K562 (cell line): ENCODE results near the gene HYAL3. TPM values are rescaled to one million over a fixed set of nuclear protein-coding genes. Genes with fewer than 3 reads are reported as not detected.

Source experiments
- ATAC-seq: fragments of 200-7000 bp; cut with Tn5 transposase; 3 replicates; pipeline ENCODE4 v1.9.1; 2020; ENCODE audit warnings: moderate library complexity
- BruUV-seq: library from RNA; stranded (reverse); fragments of 400-500 nt; replicated peaks from 2 replicates; lab custom pipeline; 2021; lab: Mats Ljungman, UMichigan
- CTCF ChIA-PET: fragments of 300-600 bp; formaldehyde crosslinking; extraction: SDS; loops from one replicate; lab custom pipeline; 2021; ENCODE audit warnings: low intra/inter-chr PET ratio; lab: Yijun Ruan, JAX
- POLR2A ChIA-PET: fragments of 300-600, 350-650 bp; sonication (Branson Sonifier 250); formaldehyde crosslinking; extraction: SDS; loops from one replicate; lab custom pipeline; 2021; ENCODE audit warnings: antibody characterized with exemption, inconsistent platforms; lab: Yijun Ruan, JAX
- DNase-seq, 4 experiments: peaks; one replicate each; pipeline versions ENCODE4 v3.0.0 to v3.0.0-alpha.2; 2011 to 2018; ENCODE audit warnings: low spot score in 3 of 4, mixed read lengths in 3 of 4; ENCODE audit errors: extremely low read depth in 1 of 4
- FAIRE-seq: peaks from 2 replicates; lab custom pipeline; 2011; peaks lifted over from hg19 to GRCh38; lab: Jason Lieb, UNC
- H2AFZ ChIP-seq: 2 replicates; pipeline ENCODE4 v1.6.0; 2011; ENCODE audit warnings: low read depth, low read length, control low read depth, inconsistent platforms
- H3K27ac ChIP-seq: fragments of 200-600 bp; 3 replicates; pipeline ENCODE4 v1.8.0; 2011; ENCODE audit warnings: low read depth, mild to moderate bottlenecking, control low read depth, inconsistent platforms, low read length, moderate library complexity, mixed read lengths; ENCODE audit errors: extremely low read depth
- H3K27me3 ChIP-seq, 2 experiments: fragments of 300-600 bp in 1 of 2; 2 replicates in 1 of 2; 3 replicates in 1 of 2; pipeline versions ENCODE4 v1.6.0 to v1.8.0; 2011; ENCODE audit warnings: inconsistent platforms in 2 of 2, low read length in 2 of 2, mild to moderate bottlenecking in 1 of 2, mixed read lengths in 1 of 2, moderate library complexity in 1 of 2; ENCODE audit not compliant: control insufficient read depth in 2 of 2, insufficient read depth in 2 of 2
- H3K36me3 ChIP-seq: fragments of 300-600 bp; 3 replicates; pipeline ENCODE4 v1.8.0; 2011; ENCODE audit warnings: mild to moderate bottlenecking, low read length, inconsistent platforms; ENCODE audit not compliant: control insufficient read depth, insufficient read depth
- H3K4me1 ChIP-seq, 2 experiments: fragments of 200-600 bp in 1 of 2; replicated peaks in 1 of 2; 2 replicates in 1 of 2; 3 replicates in 1 of 2; pipeline versions ENCODE4 v1.5.1 to v1.8.0; 2011; ENCODE audit warnings: inconsistent platforms in 2 of 2, low read length in 2 of 2, mild to moderate bottlenecking in 1 of 2, mixed read lengths in 1 of 2, moderate library complexity in 1 of 2; ENCODE audit not compliant: control insufficient read depth in 2 of 2, insufficient read depth in 2 of 2
- H3K4me2 ChIP-seq: 2 replicates; pipeline ENCODE4 v1.6.1; 2011; ENCODE audit warnings: low read length, control low read depth, inconsistent platforms, mixed read lengths; ENCODE audit not compliant: insufficient read depth
- H3K4me3 ChIP-seq: fragments of 200-600 bp; sonication (generic), shearing (Covaris generic); 2 replicates; pipeline ENCODE4 v1.5.1; 2016; ENCODE audit warnings: control low read depth, inconsistent platforms
- H3K79me2 ChIP-seq: fragments of 200-600 bp; 3 replicates; pipeline ENCODE4 v1.8.0; 2011; ENCODE audit warnings: low read length, inconsistent platforms; ENCODE audit not compliant: control insufficient read depth, insufficient read depth
- H3K9ac ChIP-seq, 2 experiments: 2 replicates each; pipeline versions ENCODE4 v1.6.0 to v1.6.1; 2011; ENCODE audit warnings: low read depth in 2 of 2, low read length in 2 of 2, control low read depth in 1 of 2, inconsistent platforms in 1 of 2, mild to moderate bottlenecking in 1 of 2, mixed read lengths in 1 of 2; ENCODE audit not compliant: insufficient read depth in 1 of 2
- H3K9me1 ChIP-seq: one replicate; pipeline ENCODE4 v1.6.0; 2011; ENCODE audit warnings: inconsistent platforms, mild to moderate bottlenecking, low read length, moderate library complexity; ENCODE audit not compliant: control insufficient read depth, insufficient read depth
- H3K9me3 ChIP-seq: replicated peaks from 2 replicates; pipeline ENCODE4 v1.5.1; 2011; ENCODE audit warnings: low read depth, low read length, inconsistent platforms; ENCODE audit not compliant: control insufficient read depth, insufficient read depth
- H4K20me1 ChIP-seq: replicated peaks from 2 replicates; pipeline ENCODE4 v1.6.1; 2011; ENCODE audit warnings: low read length, inconsistent platforms, mixed read lengths; ENCODE audit not compliant: control insufficient read depth, insufficient read depth
- CEBPG ChIP-seq, 3 experiments: fragments of 200-800 bp in 1 of 3; sonication (Bioruptor generic) in 1 of 3; sonication (generic) in 1 of 3; formaldehyde crosslinking in 1 of 3; IDR thresholded peaks in 2 of 3; conservative IDR thresholded peaks in 1 of 3; 2 replicates each; pipeline versions ENCODE4 v1.6.1 to v1.8.0; 2016 to 2022; ENCODE audit warnings: missing compliant biosample characterization in 2 of 3, missing genetic modification characterization in 2 of 3, mild to moderate bottlenecking in 1 of 3, missing genetic modification reagents in 1 of 3
- DPF2 ChIP-seq: fragments of 450-650 bp; IDR thresholded peaks from 2 replicates; pipeline ENCODE4 v1.6.1; 2016
- EP300 ChIP-seq: IDR thresholded peaks from 2 replicates; pipeline ENCODE4 v1.6.1; 2012; ENCODE audit warnings: low read length, improper control_type of control experiment
- GATA2 ChIP-seq: sonication (generic); formaldehyde crosslinking; IDR thresholded peaks from 2 replicates; pipeline ENCODE4 v1.4.0; 2020; ENCODE audit warnings: mild to moderate bottlenecking, missing genetic modification reagents
- HNRNPL ChIP-seq: fragments of 200-400 bp; formaldehyde crosslinking; IDR thresholded peaks from 2 replicates; pipeline ENCODE4 v1.6.1; 2017; ENCODE audit warnings: low read depth, mild to moderate bottlenecking, low read length
- KHSRP ChIP-seq: fragments of 450-650 bp; IDR thresholded peaks from 2 replicates; pipeline ENCODE4 v1.6.1; 2017
- NR2C2 ChIP-seq, 2 experiments: fragments of 200-800 bp in 1 of 2; sonication (Bioruptor generic) in 1 of 2; sonication (generic) in 1 of 2; formaldehyde crosslinking in 1 of 2; IDR thresholded peaks; 2 replicates each; pipeline versions ENCODE4 v1.6.1 to v1.8.0; 2016 to 2022; ENCODE audit warnings: mild to moderate bottlenecking in 1 of 2, missing compliant biosample characterization in 1 of 2, missing genetic modification characterization in 1 of 2, missing genetic modification reagents in 1 of 2
- PATZ1 ChIP-seq: fragments of 250-450 bp; sonication (Bioruptor Pico); IDR thresholded peaks from 2 replicates; pipeline ENCODE4 v1.5.0; 2020; ENCODE audit warnings: mild to moderate bottlenecking, borderline replicate concordance
- POLR2AphosphoS5 ChIP-seq: IDR thresholded peaks from 2 replicates; pipeline ENCODE4 v1.6.1; 2011; ENCODE audit warnings: mild to moderate bottlenecking, low read depth, low read length, moderate library complexity; ENCODE audit not compliant: control insufficient read depth, insufficient read depth
- PRPF4 ChIP-seq: fragments of 200-400 bp; formaldehyde crosslinking; IDR thresholded peaks from one replicate; pipeline ENCODE4 v1.6.1; 2017; ENCODE audit warnings: low read length, low read depth, mild to moderate bottlenecking; ENCODE audit not compliant: insufficient read depth, poor library complexity, severe bottlenecking
- SOX6 ChIP-seq: fragments of 450-650 bp; IDR thresholded peaks from 2 replicates; pipeline ENCODE4 v1.6.1; 2014; ENCODE audit warnings: mild to moderate bottlenecking
- SRF ChIP-seq, 2 experiments: fragments of 250-450, 450-650 bp in 1 of 2; sonication (Bioruptor Pico) in 1 of 2; sonication (generic) in 1 of 2; formaldehyde crosslinking; IDR thresholded peaks; 2 replicates each; pipeline versions ENCODE4 v1.5.0 to v1.5.1; 2020 to 2022; ENCODE audit warnings: mild to moderate bottlenecking in 1 of 2, missing genetic modification reagents in 1 of 2
- STAT6 ChIP-seq: sonication (generic); formaldehyde crosslinking; IDR thresholded peaks from 2 replicates; pipeline ENCODE4 v1.8.1; 2023; ENCODE audit warnings: mild to moderate bottlenecking, missing genetic modification reagents
- TBL1XR1 ChIP-seq, 2 experiments: IDR thresholded peaks; 2 replicates each; pipeline ENCODE4 v1.6.1; 2012; ENCODE audit warnings: improper control_type of control experiment in 2 of 2, low read length in 2 of 2, mild to moderate bottlenecking in 1 of 2
- ZNF253 ChIP-seq: fragments of 250-450 bp; sonication (Bioruptor Pico); conservative IDR thresholded peaks from 2 replicates; pipeline ENCODE4 v1.6.1; 2021; ENCODE audit warnings: mild to moderate bottlenecking
- ZNF263 ChIP-seq: sonication (generic); formaldehyde crosslinking; IDR thresholded peaks from 2 replicates; pipeline ENCODE4 v1.8.0; 2022; ENCODE audit warnings: mild to moderate bottlenecking, missing genetic modification reagents, borderline replicate concordance
- WGBS: fragments of 100-300 bp; shearing (Covaris generic); methylation state at CpG from one replicate; pipeline ENCODE4 v1.1.6; 2016; ENCODE audit warnings: low coverage, mixed read lengths; ENCODE audit not compliant: insufficient coverage; ENCODE audit errors: missing lambda C conversion rate; 5-methylcytosine and 5-hydroxymethylcytosine counted together
- in situ Hi-C: fragments of 300-500 bp; cut with MboI; formaldehyde crosslinking; loops from 4 replicates; pipeline ENCODE4 v1.15.0; 2018; ENCODE audit warnings: inconsistent platforms, mixed read lengths
- intact Hi-C: fragments of 100-400 bp; cut with micrococcal nuclease; formaldehyde crosslinking; loops from 2 replicates; pipeline ENCODE4 v1.14.2; 2022
- polyA plus RNA-seq, 8 experiments: library from polyadenylated mRNA; depleted of rRNA in 4 of 8; stranded (reverse) in 5 of 8; unstranded in 3 of 8; fragments of >200 nt; fragmentation: Nextera tagmentation in 2 of 8; fragmentation: Illumina TruSeq in 1 of 8; extraction: Ambion mirVana in 2 of 8; extraction: Trizol in 1 of 8; gene quantifications; 2 replicates each; pipeline versions ENCODE4 v1.2.1 to v1.2.3, GENCODE V29; 2011 to 2014; ENCODE audit warnings: inconsistent platforms in 1 of 8, missing spikeins in 1 of 8
- total RNA-seq, 7 experiments: library from RNA; depleted of rRNA in 6 of 7; stranded (reverse); fragments of >200 nt in 6 of 7; fragmentation: Illumina TruSeq in 2 of 7; extraction: Trizol in 2 of 7; gene quantifications; 2 replicates each; pipeline versions ENCODE4 v1.2.1 to v1.2.3, GENCODE V29; 2011 to 2021; ENCODE audit warnings: low replicate concordance in 1 of 7

Gene HYAL3
- total and polyA plus RNA-seq, 9 of the 15 experiments (the other 6 are each of a cell fraction or from before 2014, with no cell fraction given): 0.38 to 9.1 (median 6.8) TPM

- H3K79me2 ChIP-seq: no peaks in the 10 kb centered on the region
- H3K9ac ChIP-seq: peak overlapping the region in 1 of 2 experiments; percentile 48; a peak in 1 of 4 replicates
- no peak for DNase-seq
- H3K4me1 ChIP-seq: peaks cover 4 to 72% of the 10 kb centered on the region in 2 experiments; a peak in 3 of 5 replicates
- H3K27ac ChIP-seq: no peak overlapping the region
- intact Hi-C loops: loop anchor here (5.0 kb wide), 1 partner anchor 149 kb away; no protein-coding TSS in a partner anchor
- H3K4me3 ChIP-seq: no peak overlapping the region
- H3K4me2 ChIP-seq: no peak overlapping the region
- BruUV-seq: no TSS peak
- no peaks in the 10 kb centered on the region for H3K27me3 ChIP-seq
- ATAC-seq: no peak
- H2AFZ ChIP-seq: 0 out of 2 replicates have a peak overlapping the region, but pooled peaks have one; percentile 31
- no peaks in the 10 kb centered on the region for H3K9me1 ChIP-seq
- H3K9me3 ChIP-seq: no peaks in the 10 kb centered on the region
- no peaks in the 10 kb centered on the region for H3K36me3 ChIP-seq
- no peak for FAIRE-seq
- H4K20me1 ChIP-seq: no peaks in the 10 kb centered on the region; the same call in 1 of the 2 replicates
- 27% methylated on average over 6 of the region's 10 CpGs for WGBS
- in situ Hi-C loops: loop anchor here (5.0 kb wide), 2 partner anchors 44 to 79 kb away; partner anchors contain the start of gene GNAT1
- ChIA-PET CTCF (interaction anchor here (1.2 to 4.1 kb wide), 2 partner anchors 44 to 77 kb away, joined by 4 to 37 read pairs; no protein-coding TSS in a partner anchor), POLR2A (interaction anchor here (0.6 to 1.3 kb wide), 4 partner anchors 28 to 95 kb away, joined by 3 to 4 read pairs (median 4); partner anchors contain the start of genes GNAI2 and TUSC2)
- TF ChIP-seq PATZ1 (CRISPR knock-in tag) (no peak), STAT6 (CRISPR knock-in tag) (no peak), TBL1XR1 (IDR thresholded peaks at IDR 0.05; ENCODE audit: low read length in 2 of 2) (no peak), CEBPG (CRISPR knock-in tag; IDR thresholded peaks at IDR 0.05) (no peak), CEBPG (tag; conservative IDR thresholded peaks at IDR 0.05 in 1 of 2, IDR thresholded peaks at IDR 0.05 in 1 of 2) (no peak), NR2C2 (CRISPR knock-in tag; IDR thresholded peaks at IDR 0.05) (no peak), NR2C2 (tag; IDR thresholded peaks at IDR 0.05) (peak; percentile 24; the same call in 1 of the 2 replicates), SRF (CRISPR knock-in tag; IDR thresholded peaks at IDR 0.05) (no peak), HNRNPL (no peak), POLR2AphosphoS5 (no peak), GATA2 (0 out of 2 replicates have a peak, but pooled peaks have one; percentile 8), SOX6 (no peak), ZNF253 (no peak), KHSRP (no peak), EP300 (peak; percentile 16; the same call in 1 of the 2 replicates), ZNF263 (CRISPR knock-in tag) (no peak), PRPF4 (no peak), DPF2 (no peak)
Observed at GRCh38 chr3:50271314-50271936, 27.8 kb downstream of the HYAL3 start.
